Coronary artery (tissue), 2 donors: ENCODE data around the gene GCNA.

Experiments
- DNase-seq: peaks from one replicate; pipeline ENCODE4 v3.0.0-alpha.2; 2017; ENCODE audit warnings: low spot score
- H3K27ac ChIP-seq, 2 donors: fragments of 200-600 bp; sonication (generic); one replicate each; pipeline ENCODE4 v1.5.1; 2016 to 2019
- H3K4me3 ChIP-seq: fragments of 200-600 bp; sonication (generic); 2 replicates; pipeline ENCODE4 v1.5.1; 2016; ENCODE audit warnings: mild to moderate bottlenecking, moderate library complexity
- CTCF ChIP-seq: fragments of 200-600 bp; sonication (generic); IDR thresholded peaks from one replicate; pipeline ENCODE4 v1.5.1; 2019; ENCODE audit warnings: antibody characterized with exemption

GCNA gene

GRCh38 chrX:71627588-71628404 lies 49.6 kb downstream of the GCNA start:
- Histone ChIP-seq H3K4me3 (no peak overlapping the region), H3K27ac (no peak overlapping the region)
- no peak for TF ChIP-seq CTCF
- DNase-seq = no peak

DNA sequence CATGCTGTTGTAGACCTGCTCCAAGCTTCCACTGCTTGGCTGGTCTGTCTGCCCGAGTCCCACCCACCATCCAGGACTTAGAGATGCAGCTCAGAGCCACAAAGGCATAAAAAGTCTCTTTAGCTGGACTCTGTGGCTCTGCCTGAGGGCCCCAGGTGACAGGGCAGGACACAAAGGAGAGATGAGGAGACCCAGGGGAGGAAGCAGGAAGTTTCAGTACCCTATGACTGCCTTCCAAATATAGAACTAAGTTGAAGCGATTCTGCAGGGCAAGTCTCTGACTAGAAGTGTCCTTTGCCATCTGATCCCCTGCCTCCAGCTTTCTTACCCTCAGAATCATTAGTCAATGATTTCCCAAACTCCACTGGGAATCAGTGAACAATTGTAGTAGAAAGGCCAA lies 51.2 kb downstream of the GCNA start:
- Histone ChIP-seq H3K4me3 (no peak overlapping the region), H3K27ac (no peak overlapping the region)
- TF ChIP-seq CTCF = no peak
- DNase-seq = no peak

DNA sequence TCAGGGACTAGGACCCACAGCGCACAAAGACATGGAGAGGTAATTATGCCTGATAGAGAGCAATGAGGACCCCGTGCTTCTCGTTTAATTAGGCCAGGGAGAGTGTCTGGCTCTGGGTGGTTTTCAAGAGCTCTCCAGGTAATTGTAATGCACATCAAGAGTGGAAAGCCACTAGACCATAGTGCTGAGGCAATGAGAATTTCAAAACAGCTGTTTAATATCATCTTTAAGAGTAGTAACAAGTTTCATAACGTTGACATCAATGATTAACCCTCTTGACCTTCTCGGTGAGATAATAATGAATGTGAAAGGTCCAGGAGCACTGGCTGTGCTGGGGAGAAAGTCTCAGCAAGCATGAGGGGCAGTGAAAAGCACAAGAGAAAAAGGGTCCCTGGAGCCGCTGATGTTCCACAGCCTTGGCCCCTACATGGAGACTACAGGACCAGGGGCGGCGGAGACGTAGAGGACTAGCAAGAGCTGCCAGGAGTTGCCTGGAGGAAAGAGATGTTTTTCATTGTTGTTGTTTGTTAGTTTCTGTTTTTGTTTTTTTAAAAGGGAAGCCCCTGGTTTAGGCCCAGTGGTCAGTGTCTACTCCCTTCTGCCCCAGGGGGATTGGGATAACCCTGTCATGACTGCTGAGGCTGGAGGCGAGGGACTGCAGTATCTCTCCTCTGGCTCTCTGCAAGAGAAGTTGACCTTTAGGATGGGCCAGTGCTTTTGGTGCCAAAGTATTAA lies 54.9 kb downstream of the GCNA start:
- Histone ChIP-seq H3K27ac (no peak overlapping the region), H3K4me3 (no peak overlapping the region)
- no peak for DNase-seq
- TF ChIP-seq CTCF = no peak

GRCh38 chrX:71634366-71634765 lies 56.1 kb downstream of the GCNA start:
- H3K4me3 ChIP-seq = no peak overlapping the region
- DNase-seq = no peak
- H3K27ac ChIP-seq = no peak overlapping the region
- no peak for TF ChIP-seq CTCF

GRCh38 chrX:71636438-71637252 lies 58.4 kb downstream of the GCNA start:
- no peak for TF ChIP-seq CTCF
- Histone ChIP-seq H3K4me3 (no peak overlapping the region), H3K27ac (no peak overlapping the region)
- DNase-seq = no peak

DNA sequence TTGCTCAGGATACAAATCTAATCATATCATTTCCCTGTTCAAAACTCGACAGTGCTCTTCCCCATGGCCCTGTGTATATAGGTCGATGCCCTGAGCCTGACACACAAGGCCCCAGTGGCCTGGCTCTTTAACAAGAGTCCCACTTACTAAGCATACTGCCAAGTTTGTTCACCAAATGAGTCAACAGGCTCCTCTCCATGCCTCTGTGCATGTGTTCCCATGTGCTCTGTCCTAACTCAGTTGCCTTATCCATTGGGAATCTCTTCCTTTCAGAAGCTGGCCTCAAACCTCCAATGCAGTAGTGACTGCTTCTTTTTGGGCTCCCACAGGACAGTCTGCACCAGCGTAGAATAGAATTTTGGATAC lies 59.0 kb downstream of the GCNA start:
- no peak for TF ChIP-seq CTCF
- DNase-seq = no peak

More for the DNA sequence above, 59.0 kb downstream of the GCNA start:
- no peak overlapping the region for H3K4me3 ChIP-seq
- H3K27ac ChIP-seq = no peak overlapping the region
